NCI-H2081 treated with DMSO at 0.1 percent for 48 hours (cell line): ENCODE data around the gene SLC4A4.

Source experiments
- DNase-seq: peaks from one replicate; lab custom pipeline; 2025; lab: John Stamatoyannopoulos, UW

The SLC4A4 gene

DNA sequence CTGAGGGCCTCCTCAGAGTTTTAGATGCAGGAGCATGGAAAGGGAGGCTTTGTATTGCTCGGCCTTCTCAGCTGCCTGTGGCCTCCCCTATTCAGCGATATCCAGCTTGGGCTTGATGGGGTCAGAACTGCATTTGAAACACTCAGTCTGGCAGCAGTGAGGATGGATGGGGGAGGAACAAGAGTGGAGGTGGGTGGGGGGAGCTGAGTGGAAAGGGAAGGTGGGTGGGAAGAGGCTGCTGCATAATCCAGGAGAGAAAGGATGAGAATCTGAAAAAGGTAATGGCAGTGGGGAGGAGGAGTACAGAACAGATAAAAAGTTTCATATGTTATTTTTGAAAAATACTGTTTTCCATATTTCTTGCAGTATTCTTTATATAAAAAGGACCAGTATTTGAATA, 202.7 kb downstream of the SLC4A4 start:
- DNase-seq: no peak

- DNase-seq: peak; percentile 24
These were observed 206.3 kb downstream of the SLC4A4 start for GRCh38 chr4:71545168-71545567.

DNA sequence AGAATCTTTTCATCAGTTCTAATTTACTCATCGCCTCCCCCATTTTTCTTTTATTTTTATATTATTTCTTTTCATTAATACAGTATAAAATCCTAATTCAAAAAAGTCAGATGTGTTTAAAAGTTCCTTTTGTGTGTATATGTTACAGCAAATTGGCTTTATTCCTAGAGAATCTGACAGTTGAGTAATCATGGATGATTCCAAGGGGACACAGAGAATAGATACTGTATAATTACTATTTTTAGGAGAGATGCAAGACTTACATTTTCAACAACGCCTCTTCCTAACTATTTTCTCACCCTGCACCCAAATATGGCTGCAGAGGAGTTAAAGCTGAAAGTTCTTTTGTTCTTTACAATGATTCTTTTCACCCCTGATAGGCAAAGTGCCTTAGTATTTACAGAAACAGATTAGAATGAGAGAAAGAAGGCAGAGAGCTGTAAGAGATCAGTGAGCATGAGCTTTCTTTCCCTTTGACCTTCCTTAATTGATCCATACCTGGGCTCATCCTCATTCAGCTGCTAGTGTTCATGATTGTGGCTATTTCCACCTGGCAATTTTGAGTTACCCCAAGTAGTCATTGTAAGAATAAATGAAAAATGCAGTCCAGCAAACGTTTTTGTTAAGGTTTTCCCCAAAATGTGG, 210.8 kb downstream of the SLC4A4 start:
- no peak for DNase-seq

DNA sequence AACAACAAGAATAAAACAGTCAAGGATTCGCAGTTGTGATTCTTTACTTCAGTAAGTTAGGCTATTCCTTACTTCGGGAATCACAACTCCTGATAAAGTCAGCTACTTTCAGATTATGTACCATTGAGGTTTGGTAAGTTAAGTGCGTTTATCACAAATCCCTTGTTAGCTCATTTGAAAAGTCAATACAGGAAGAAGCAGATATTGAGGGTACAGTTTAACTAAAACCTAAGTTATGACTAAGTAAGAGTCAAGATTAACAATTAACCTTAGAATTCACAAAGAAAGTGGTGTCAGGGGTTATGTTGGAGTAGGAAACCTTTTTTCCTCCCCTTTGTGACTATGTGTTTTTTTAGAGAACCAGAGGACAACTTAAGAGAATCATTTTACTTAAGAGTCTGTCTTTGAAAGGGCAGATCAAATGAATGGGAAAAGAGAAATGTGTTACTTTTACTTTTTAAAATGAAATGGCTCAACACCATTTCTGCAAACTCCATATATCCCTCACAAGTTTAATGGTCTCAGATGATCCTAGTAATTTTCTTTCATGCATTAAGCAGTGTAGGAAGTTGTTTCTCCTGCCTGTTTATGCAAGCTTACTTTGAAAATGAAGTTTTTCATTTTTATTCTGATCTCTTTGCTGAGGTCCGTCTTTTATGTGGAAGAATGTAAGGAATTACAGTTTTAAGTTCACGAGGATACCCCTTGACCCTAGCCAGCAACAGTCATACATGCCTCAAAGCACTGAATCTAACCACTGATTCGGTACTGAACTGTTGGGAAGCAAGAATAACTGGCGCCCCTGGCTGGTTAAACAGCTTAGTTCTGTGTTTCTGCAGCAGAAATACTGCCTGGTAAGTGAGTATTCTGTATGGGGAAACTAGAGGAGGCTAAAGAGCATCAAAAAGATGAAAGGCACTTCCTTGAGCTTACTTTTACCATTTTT, 211.7 kb downstream of the SLC4A4 start:
- no peak for DNase-seq

- no peak for DNase-seq
These were observed 214.8 kb downstream of the SLC4A4 start for GRCh38 chr4:71553605-71554004.

- DNase-seq: no peak
These were observed 215.2 kb downstream of the SLC4A4 start for GRCh38 chr4:71554025-71554424.

- no peak for DNase-seq
These were observed 219.4 kb downstream of the SLC4A4 start for GRCh38 chr4:71558248-71558647.

DNA sequence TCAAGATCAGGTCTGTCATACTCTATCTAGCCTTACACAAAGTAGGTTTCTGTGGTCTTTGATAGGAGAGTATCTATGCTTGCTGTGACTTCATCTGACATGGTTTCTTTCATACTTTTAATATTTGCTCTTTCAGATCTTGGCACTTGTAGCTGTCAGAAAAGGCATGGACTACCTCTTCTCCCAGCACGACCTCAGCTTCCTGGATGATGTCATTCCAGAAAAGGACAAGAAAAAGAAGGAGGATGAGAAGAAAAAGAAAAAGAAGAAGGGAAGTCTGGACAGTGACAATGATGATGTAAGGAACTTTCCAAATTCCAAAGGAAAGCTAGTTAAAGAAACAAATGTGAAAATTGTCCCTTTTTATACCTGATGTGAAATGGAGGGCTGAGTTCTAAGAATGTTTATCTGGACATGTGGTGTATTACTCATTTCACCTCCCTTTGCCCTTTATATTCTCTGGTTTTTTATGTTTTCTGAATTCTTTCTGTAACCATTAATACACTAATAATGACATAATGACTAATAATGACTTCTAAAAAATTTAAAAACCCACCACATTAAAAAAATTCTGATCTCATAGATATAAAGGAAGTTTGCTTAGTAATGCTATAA, 221.2 kb downstream of the SLC4A4 start:
- no peak for DNase-seq

GRCh38 chr4:71564775-71565174, 226.0 kb downstream of the SLC4A4 start:
- DNase-seq: no peak

GRCh38 chr4:71566856-71567255, 228.0 kb downstream of the SLC4A4 start:
- DNase-seq: no peak

DNA sequence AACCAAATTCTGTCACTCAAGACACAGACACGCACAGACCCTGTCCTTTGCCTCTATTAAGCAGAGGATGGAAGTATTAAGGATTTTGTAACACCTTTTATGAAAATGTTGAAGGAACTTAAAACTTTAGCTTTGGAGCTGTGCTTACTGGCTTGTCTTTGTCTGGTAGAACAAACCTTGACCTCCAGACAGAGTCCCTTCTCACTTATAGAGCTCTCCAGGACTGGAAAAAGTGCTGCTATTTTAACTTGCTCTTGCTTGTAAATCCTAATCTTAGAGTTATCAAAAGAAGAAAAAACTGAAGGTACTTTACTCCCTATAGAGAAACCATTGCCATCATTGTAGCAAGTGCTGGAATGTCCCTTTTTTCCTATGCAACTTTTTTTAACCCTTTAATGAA, 229.3 kb downstream of the SLC4A4 start:
- DNase-seq: no peak

- DNase-seq: no peak
These were observed 231.7 kb downstream of the SLC4A4 start for GRCh38 chr4:71570492-71570891.

DNA sequence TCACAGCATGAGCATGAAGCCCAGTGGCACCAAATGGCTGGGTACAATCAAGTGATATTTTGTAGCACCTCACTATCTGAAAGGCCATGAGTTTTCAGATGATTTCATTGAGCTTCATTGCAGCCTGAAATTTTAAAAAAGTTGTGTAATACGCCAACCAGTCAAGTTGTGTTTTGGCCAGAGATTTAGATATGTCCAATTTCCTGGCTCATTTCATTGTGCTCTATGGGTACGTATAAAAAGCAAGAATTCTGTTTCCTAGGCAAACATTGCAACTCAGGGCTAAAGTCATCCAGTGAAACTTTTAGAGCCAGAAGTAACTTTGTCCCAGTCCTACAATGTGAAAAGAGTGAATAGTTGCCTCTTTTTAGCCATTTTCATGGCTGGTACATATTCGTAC, 232.5 kb downstream of the SLC4A4 start:
- DNase-seq: no peak

DNA sequence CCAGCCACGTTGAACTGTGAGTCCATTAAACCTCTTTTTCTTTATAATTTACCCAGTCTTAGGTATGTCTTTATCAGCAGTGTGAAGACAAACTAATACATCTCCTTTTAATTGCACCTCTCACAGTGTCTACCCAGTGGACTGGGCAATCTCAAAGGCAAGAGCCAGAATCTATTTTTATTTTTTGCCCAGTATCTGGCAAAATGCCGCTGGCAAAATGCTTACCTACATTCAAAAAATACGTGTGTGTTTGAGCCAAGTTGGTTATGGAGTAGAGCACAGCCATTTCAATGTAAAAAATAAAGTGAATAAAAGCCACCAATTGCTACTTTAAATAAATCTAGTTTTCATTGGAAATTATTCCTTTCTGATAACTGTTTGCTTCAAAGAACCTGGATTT, 245.2 kb downstream of the SLC4A4 start:
- DNase-seq: no peak

DNA sequence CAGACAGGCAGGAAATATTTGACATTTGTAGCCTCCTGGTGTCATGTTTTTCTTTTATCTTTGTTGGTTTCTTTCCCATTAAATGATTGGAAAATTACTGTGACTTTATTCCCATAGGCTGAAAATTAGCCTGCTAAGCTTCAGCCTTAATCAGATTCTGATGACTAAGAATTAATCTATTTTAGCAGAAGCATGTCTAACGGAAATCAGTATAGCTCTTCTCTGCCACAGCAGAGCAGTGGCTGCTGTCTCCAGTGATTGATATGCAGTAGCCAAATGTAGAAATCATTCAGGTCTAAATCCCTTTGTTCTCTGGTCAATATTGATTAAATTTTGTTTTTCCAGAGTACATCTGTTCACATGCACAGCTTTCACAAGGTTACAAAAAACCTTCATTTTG, 245.8 kb downstream of the SLC4A4 start:
- no peak for DNase-seq

DNA sequence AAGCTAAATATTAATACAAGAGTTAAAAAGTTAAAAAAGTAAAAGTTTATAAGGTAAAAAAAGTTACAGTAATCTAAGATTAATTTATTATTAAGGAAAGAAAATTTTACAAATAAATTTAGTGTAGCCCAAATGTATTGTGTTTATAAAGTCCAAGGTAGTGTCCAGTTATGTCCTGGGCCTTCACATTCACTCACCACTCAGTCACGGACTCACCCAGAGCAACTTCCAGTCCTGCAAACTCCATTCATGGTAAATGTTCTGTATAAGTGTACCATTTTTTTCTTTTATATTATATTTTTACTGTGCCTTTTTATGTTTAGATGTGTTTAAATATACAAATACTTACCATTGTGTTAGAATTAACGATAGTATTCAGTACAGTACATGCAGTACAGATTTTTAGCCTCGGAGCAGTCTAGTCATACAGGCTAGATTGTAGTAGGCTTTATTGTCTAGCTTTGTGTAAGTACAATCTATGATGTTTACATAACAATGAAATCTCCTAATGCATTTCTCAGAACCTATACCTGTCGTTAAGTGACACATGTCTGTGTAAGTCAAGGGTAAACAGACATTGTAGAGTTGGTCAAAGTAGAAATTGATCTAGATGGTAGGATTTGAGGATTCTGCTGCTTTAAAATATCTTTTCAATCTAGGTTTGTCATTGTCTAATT, 247.4 kb downstream of the SLC4A4 start:
- no peak for DNase-seq

DNA sequence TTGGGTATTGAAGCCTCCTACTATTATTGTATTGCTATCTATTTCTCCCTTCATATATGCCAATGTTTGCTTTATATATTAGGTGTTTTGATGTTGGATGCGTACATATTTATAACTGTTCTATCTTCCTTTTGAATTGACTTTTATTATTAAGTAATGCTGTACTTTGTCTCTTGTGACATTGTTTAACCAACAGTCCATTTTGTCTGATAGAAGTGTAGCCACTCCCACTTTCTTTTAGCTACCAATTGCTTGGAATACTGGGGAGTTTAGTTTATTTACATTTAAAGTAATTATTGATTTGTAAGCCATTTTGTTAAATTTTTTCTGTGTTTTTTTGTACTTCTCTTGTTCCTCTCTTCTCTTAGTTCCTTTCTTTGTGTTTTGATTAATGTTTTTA, 249.2 kb downstream of the SLC4A4 start:
- no peak for DNase-seq

- DNase-seq: no peak
These were observed 254.0 kb downstream of the SLC4A4 start for GRCh38 chr4:71592793-71593192.

DNA sequence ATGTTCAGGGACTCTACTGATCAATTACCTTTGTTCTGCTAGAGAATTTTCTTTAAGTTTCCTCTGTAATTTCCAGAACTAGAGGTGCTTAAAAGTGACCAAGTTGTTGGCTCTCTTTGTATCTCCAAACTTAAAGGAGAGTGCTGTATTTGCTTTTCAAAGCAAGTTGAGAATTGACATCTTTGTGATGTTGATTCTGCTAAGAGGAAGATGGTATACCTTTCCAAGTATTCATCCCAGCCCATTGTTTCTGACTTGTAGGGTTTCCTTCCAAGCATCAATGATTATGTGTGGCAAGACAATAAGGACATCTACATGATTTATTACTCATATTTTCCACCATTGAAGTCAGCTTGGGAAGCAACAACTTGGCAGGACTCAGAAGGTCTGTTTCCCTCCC, 254.5 kb downstream of the SLC4A4 start:
- no peak for DNase-seq

DNA sequence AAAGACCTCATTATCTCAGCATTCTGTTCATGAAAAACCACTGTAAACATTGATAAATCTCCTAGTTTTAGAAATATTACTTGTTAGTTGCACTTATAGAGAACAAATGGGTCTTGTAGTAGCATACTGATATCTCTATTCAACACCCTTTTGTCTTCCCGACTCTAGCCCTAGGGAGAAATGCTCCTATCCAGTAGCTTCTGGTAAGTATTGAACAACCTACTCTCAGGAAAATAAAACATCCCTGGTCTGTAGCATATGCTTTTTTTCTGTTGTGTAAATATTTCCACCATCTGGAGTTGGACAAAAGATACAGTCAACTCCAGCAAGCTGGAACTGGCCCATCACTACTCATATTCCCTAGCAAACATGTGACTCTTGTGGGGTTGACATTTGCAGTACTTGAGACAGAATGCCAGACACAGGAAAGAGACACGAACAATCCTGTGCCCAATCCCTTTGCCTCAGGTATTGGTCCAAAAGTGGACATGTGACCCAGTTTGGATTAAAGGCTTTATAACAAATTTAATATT, 256.8 kb downstream of the SLC4A4 start:
- DNase-seq: no peak

- DNase-seq: no peak
These were observed 260.8 kb downstream of the SLC4A4 start for GRCh38 chr4:71599578-71599977.

- DNase-seq: no peak
These were observed 263.6 kb downstream of the SLC4A4 start for GRCh38 chr4:71602289-71602900.
